ENCODE data around the gene COL6A1. TPM values are rescaled to one million over a fixed set of nuclear protein-coding genes. Genes with fewer than 3 reads are reported as not detected.

Gene COL6A1
- total and polyA plus RNA-seq, 4 donors, result 16.9 to 82.0 (median 35.7) TPM

DNA sequence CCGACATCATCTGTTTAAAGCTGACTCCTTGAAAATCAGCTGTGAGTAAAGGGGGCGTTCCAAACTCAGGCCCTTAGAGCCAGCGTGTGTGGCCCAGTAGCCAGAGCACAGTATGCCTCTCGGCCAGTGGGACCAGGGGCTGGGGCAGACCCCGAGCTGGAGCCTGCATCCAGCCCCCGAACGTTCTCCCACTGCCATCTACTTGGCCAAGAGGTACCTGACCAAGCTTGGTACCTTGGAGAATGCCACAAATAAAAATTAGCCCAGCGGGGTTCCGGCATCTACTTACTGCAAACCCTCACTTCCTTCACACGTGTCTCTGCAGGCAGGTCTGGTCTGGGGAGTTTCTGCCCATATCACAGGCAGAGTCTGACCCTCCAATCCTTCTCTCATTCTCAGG is 59.6 kb downstream of the COL6A1 start:
- Histone ChIP-seq H3K27ac (ENCODE audit: low read depth in 1 of 2, low read length in 2 of 2) (no peak overlapping the region), H3K27me3 (ENCODE audit: control insufficient read depth in 4 of 4, insufficient read depth in 4 of 4, low read length in 3 of 4) (no peaks in the 10 kb centered on the region), H3K9me3 (ENCODE audit: control insufficient read depth in 4 of 4, low read length in 3 of 4) (no peaks in the 10 kb centered on the region), H3K4me3 (ENCODE audit: low read depth in 1 of 3, low read length in 3 of 3) (no peak overlapping the region), H3K36me3 (ENCODE audit: control insufficient read depth in 4 of 4, insufficient read depth in 3 of 4, low read depth in 1 of 4, low read length in 3 of 4) (no peaks in the 10 kb centered on the region), H3K9ac (ENCODE audit: low read depth in 1 of 2, low read length in 2 of 2) (no peak overlapping the region), H3K4me1 (ENCODE audit: control insufficient read depth in 4 of 4, insufficient read depth in 4 of 4, low read length in 3 of 4) (no peaks in the 10 kb centered on the region)
- no peak for DNase-seq (ENCODE audit: low spot score)
- WGBS, result 89% methylated on average over 10 of the region's 10 CpGs
- TF ChIP-seq, protein P1, sequence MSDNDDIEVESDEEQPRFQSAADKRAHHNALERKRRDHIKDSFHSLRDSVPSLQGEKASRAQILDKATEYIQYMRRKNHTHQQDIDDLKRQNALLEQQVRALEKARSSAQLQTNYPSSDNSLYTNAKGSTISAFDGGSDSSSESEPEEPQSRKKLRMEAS (IDR thresholded peaks at IDR 0.05), result no peak
- no peak for TF ChIP-seq EGR1 (IDR thresholded peaks at IDR 0.05; ENCODE audit: low read depth in 2 of 2)
- TF ChIP-seq, protein P2, sequence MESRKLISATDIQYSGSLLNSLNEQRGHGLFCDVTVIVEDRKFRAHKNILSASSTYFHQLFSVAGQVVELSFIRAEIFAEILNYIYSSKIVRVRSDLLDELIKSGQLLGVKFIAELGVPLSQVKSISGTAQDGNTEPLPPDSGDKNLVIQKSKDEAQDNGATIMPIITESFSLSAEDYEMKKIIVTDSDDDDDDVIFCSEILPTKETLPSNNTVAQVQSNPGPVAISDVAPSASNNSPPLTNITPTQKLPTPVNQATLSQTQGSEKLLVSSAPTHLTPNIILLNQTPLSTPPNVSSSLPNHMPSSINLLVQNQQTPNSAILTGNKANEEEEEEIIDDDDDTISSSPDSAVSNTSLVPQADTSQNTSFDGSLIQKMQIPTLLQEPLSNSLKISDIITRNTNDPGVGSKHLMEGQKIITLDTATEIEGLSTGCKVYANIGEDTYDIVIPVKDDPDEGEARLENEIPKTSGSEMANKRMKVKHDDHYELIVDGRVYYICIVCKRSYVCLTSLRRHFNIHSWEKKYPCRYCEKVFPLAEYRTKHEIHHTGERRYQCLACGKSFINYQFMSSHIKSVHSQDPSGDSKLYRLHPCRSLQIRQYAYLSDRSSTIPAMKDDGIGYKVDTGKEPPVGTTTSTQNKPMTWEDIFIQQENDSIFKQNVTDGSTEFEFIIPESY (IDR thresholded peaks at IDR 0.05), result no peak
- no peak for TF ChIP-seq RXRA (IDR thresholded peaks at IDR 0.05)
- no peak for TF ChIP-seq TAF1 (conservative IDR thresholded peaks at IDR 0.05)
- TF ChIP-seq, protein P3, sequence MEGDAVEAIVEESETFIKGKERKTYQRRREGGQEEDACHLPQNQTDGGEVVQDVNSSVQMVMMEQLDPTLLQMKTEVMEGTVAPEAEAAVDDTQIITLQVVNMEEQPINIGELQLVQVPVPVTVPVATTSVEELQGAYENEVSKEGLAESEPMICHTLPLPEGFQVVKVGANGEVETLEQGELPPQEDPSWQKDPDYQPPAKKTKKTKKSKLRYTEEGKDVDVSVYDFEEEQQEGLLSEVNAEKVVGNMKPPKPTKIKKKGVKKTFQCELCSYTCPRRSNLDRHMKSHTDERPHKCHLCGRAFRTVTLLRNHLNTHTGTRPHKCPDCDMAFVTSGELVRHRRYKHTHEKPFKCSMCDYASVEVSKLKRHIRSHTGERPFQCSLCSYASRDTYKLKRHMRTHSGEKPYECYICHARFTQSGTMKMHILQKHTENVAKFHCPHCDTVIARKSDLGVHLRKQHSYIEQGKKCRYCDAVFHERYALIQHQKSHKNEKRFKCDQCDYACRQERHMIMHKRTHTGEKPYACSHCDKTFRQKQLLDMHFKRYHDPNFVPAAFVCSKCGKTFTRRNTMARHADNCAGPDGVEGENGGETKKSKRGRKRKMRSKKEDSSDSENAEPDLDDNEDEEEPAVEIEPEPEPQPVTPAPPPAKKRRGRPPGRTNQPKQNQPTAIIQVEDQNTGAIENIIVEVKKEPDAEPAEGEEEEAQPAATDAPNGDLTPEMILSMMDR (IDR thresholded peaks at IDR 0.05; ENCODE audit: low read depth, low read length, missing input control), result no peak
- no peak for TF ChIP-seq HNF4G (IDR thresholded peaks at IDR 0.05)
- TF ChIP-seq FOXA2 (IDR thresholded peaks at IDR 0.05), result no peak
- no peak for TF ChIP-seq GABPA (IDR thresholded peaks at IDR 0.05 in 1 of 2, conservative IDR thresholded peaks at IDR 0.05 in 1 of 2)
- TF ChIP-seq JUND (IDR thresholded peaks at IDR 0.05), result no peak
- no peak for TF ChIP-seq SP1 (IDR thresholded peaks at IDR 0.05)
- no peak for TF ChIP-seq RAD21 (IDR thresholded peaks at IDR 0.05)

DNA sequence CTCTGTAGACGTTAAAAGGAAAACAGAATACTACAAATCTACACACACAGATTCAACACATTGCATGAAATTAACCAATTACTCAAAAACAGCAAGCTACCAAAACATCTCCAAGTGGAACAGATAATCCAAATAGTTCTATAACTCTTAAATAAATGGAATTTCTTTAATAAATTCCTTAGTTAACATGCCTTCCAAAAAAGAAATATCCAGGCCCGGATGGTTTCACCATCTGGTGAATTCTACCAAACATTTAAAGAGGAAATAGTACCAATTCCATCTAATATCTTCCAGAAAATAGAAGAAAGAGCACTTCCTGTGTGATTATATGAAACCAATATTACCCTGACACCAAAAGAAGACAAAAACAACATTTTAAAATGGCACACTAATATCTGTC is 63.6 kb downstream of the COL6A1 start:
- Histone ChIP-seq H3K36me3 (ENCODE audit: control insufficient read depth in 4 of 4, insufficient read depth in 3 of 4, low read depth in 1 of 4, low read length in 3 of 4) (no peaks in the 10 kb centered on the region), H3K9me3 (ENCODE audit: control insufficient read depth in 4 of 4, low read length in 3 of 4) (no peaks in the 10 kb centered on the region), H3K4me1 (ENCODE audit: control insufficient read depth in 4 of 4, insufficient read depth in 4 of 4, low read length in 3 of 4) (no peaks in the 10 kb centered on the region), H3K4me3 (ENCODE audit: low read depth in 1 of 3, low read length in 3 of 3) (no peak overlapping the region), H3K27ac (ENCODE audit: low read depth in 1 of 2, low read length in 2 of 2) (no peak overlapping the region), H3K27me3 (ENCODE audit: control insufficient read depth in 4 of 4, insufficient read depth in 4 of 4, low read length in 3 of 4) (no peaks in the 10 kb centered on the region), H3K9ac (ENCODE audit: low read depth in 1 of 2, low read length in 2 of 2) (no peak overlapping the region)
- WGBS, result 68% methylated on average over 2 of the region's 2 CpGs
- DNase-seq (ENCODE audit: low spot score), result no peak
- no peak for TF ChIP-seq NR2F2 (IDR thresholded peaks at IDR 0.05)
- TF ChIP-seq, protein P4, sequence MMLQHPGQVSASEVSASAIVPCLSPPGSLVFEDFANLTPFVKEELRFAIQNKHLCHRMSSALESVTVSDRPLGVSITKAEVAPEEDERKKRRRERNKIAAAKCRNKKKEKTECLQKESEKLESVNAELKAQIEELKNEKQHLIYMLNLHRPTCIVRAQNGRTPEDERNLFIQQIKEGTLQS (IDR thresholded peaks at IDR 0.05), result no peak
- TF ChIP-seq JUND (IDR thresholded peaks at IDR 0.05), result no peak
- no peak for TF ChIP-seq RXRA (IDR thresholded peaks at IDR 0.05)
- TF ChIP-seq, protein P5, sequence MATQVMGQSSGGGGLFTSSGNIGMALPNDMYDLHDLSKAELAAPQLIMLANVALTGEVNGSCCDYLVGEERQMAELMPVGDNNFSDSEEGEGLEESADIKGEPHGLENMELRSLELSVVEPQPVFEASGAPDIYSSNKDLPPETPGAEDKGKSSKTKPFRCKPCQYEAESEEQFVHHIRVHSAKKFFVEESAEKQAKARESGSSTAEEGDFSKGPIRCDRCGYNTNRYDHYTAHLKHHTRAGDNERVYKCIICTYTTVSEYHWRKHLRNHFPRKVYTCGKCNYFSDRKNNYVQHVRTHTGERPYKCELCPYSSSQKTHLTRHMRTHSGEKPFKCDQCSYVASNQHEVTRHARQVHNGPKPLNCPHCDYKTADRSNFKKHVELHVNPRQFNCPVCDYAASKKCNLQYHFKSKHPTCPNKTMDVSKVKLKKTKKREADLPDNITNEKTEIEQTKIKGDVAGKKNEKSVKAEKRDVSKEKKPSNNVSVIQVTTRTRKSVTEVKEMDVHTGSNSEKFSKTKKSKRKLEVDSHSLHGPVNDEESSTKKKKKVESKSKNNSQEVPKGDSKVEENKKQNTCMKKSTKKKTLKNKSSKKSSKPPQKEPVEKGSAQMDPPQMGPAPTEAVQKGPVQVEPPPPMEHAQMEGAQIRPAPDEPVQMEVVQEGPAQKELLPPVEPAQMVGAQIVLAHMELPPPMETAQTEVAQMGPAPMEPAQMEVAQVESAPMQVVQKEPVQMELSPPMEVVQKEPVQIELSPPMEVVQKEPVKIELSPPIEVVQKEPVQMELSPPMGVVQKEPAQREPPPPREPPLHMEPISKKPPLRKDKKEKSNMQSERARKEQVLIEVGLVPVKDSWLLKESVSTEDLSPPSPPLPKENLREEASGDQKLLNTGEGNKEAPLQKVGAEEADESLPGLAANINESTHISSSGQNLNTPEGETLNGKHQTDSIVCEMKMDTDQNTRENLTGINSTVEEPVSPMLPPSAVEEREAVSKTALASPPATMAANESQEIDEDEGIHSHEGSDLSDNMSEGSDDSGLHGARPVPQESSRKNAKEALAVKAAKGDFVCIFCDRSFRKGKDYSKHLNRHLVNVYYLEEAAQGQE (IDR thresholded peaks at IDR 0.05), result no peak
- TF ChIP-seq, protein P3 (IDR thresholded peaks at IDR 0.05; ENCODE audit: low read depth, low read length, missing input control), result no peak
- no peak for TF ChIP-seq RAD21 (IDR thresholded peaks at IDR 0.05)
- no peak for TF ChIP-seq FOXA1 (IDR thresholded peaks at IDR 0.05)
- TF ChIP-seq, protein P2 (IDR thresholded peaks at IDR 0.05), result no peak
- no peak for TF ChIP-seq YY1 (IDR thresholded peaks at IDR 0.05)
